ENCODE measurements around the gene CYP1A1. TPM values are rescaled to one million over a fixed set of nuclear protein-coding genes. Genes with fewer than 3 reads are reported as not detected.

CYP1A1 gene
- total RNA-seq, 1 experiment from 2014 or later = 0.15 TPM

GRCh38 chr15:74733269-74733668 is 7.9 kb upstream of the CYP1A1 start:
- TF ChIP-seq POLR2AphosphoS5 (IDR thresholded peaks at IDR 0.05; ENCODE audit: low read depth, low read length) = no peak
- TF ChIP-seq, protein P1, sequence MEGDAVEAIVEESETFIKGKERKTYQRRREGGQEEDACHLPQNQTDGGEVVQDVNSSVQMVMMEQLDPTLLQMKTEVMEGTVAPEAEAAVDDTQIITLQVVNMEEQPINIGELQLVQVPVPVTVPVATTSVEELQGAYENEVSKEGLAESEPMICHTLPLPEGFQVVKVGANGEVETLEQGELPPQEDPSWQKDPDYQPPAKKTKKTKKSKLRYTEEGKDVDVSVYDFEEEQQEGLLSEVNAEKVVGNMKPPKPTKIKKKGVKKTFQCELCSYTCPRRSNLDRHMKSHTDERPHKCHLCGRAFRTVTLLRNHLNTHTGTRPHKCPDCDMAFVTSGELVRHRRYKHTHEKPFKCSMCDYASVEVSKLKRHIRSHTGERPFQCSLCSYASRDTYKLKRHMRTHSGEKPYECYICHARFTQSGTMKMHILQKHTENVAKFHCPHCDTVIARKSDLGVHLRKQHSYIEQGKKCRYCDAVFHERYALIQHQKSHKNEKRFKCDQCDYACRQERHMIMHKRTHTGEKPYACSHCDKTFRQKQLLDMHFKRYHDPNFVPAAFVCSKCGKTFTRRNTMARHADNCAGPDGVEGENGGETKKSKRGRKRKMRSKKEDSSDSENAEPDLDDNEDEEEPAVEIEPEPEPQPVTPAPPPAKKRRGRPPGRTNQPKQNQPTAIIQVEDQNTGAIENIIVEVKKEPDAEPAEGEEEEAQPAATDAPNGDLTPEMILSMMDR (IDR thresholded peaks at IDR 0.05) = no peak
- no peak for TF ChIP-seq SIN3A (IDR thresholded peaks at IDR 0.05; ENCODE audit: borderline replicate concordance, insufficient read depth, low read depth, low read length)
- TF ChIP-seq TCF7L2 (IDR thresholded peaks at IDR 0.05; ENCODE audit: low read depth, low read length) = no peak
- TF ChIP-seq, protein P2, sequence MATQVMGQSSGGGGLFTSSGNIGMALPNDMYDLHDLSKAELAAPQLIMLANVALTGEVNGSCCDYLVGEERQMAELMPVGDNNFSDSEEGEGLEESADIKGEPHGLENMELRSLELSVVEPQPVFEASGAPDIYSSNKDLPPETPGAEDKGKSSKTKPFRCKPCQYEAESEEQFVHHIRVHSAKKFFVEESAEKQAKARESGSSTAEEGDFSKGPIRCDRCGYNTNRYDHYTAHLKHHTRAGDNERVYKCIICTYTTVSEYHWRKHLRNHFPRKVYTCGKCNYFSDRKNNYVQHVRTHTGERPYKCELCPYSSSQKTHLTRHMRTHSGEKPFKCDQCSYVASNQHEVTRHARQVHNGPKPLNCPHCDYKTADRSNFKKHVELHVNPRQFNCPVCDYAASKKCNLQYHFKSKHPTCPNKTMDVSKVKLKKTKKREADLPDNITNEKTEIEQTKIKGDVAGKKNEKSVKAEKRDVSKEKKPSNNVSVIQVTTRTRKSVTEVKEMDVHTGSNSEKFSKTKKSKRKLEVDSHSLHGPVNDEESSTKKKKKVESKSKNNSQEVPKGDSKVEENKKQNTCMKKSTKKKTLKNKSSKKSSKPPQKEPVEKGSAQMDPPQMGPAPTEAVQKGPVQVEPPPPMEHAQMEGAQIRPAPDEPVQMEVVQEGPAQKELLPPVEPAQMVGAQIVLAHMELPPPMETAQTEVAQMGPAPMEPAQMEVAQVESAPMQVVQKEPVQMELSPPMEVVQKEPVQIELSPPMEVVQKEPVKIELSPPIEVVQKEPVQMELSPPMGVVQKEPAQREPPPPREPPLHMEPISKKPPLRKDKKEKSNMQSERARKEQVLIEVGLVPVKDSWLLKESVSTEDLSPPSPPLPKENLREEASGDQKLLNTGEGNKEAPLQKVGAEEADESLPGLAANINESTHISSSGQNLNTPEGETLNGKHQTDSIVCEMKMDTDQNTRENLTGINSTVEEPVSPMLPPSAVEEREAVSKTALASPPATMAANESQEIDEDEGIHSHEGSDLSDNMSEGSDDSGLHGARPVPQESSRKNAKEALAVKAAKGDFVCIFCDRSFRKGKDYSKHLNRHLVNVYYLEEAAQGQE (IDR thresholded peaks at IDR 0.05; ENCODE audit: insufficient read depth in 1 of 2, low read depth in 2 of 2, low read length in 1 of 2) = no peak
- H3K36me3 ChIP-seq (ENCODE audit: control insufficient read depth, insufficient read depth, low read length) = no peaks in the 10 kb centered on the region
- intact Hi-C loops (cut with micrococcal nuclease; ENCODE audit: unreplicated experiment) (no loop called here), in situ Hi-C loops (cut with HindIII; ENCODE audit: low pct_unique_long_range_greater_than_20kb, low sequenced_read_pairs) (no loop called here)
- no peaks in the 10 kb centered on the region for H3K27me3 ChIP-seq (ENCODE audit: control insufficient read depth, insufficient read depth, low read length)
- no TSS peak for BruUV-seq (replicated peaks)
- ATAC-seq (no peak), DNase-seq (ENCODE audit: low read depth, low spot score) (no peak)
- H3K4me1 ChIP-seq (ENCODE audit: control insufficient read depth, insufficient read depth, low read length) = no peaks in the 10 kb centered on the region
- POLR2A ChIA-PET = no interaction called here
- CTCF ChIA-PET = no interaction called here
- no peak overlapping the region for H3K4me3 ChIP-seq (ENCODE audit: low read depth in 2 of 2, low read length in 2 of 2)
- H3K27ac ChIP-seq (ENCODE audit: low read length) = no peak overlapping the region
- H3K9me3 ChIP-seq (ENCODE audit: control insufficient read depth, insufficient read depth, low read depth, low read length) = no peaks in the 10 kb centered on the region

DNA sequence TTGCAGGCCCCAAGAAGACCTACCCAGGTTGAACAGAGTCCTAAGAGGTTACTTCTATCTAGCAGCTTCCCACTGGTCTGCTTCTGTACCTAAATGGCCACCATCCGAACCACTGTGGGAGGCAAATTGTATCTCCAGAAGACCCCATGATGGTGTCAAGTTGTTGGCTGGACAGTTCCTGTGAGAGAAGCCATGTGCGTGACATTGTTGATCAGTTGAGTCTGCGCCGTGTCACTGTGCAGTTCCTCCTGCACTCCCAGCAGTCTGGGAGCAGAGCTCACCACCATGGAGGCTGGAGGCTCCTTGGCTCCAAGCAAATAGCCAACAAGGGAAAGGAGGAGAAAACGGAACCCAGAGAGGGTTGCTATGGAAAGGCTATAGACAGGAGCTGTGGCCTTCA is 7.5 kb upstream of the CYP1A1 start:
- TF ChIP-seq, protein P1 (IDR thresholded peaks at IDR 0.05) = no peak
- no peak for TF ChIP-seq TCF7L2 (IDR thresholded peaks at IDR 0.05; ENCODE audit: low read depth, low read length)
- TF ChIP-seq, protein P2 (IDR thresholded peaks at IDR 0.05; ENCODE audit: insufficient read depth in 1 of 2, low read depth in 2 of 2, low read length in 1 of 2) = no peak
- TF ChIP-seq SIN3A (IDR thresholded peaks at IDR 0.05; ENCODE audit: borderline replicate concordance, insufficient read depth, low read depth, low read length) = no peak
- TF ChIP-seq POLR2AphosphoS5 (IDR thresholded peaks at IDR 0.05; ENCODE audit: low read depth, low read length) = no peak
- BruUV-seq (replicated peaks) = no TSS peak
- Histone ChIP-seq H3K36me3 (ENCODE audit: control insufficient read depth, insufficient read depth, low read length) (no peaks in the 10 kb centered on the region), H3K27ac (ENCODE audit: low read length) (no peak overlapping the region), H3K9me3 (ENCODE audit: control insufficient read depth, insufficient read depth, low read depth, low read length) (no peaks in the 10 kb centered on the region), H3K4me3 (ENCODE audit: low read depth in 2 of 2, low read length in 2 of 2) (no peak overlapping the region), H3K27me3 (ENCODE audit: control insufficient read depth, insufficient read depth, low read length) (no peaks in the 10 kb centered on the region), H3K4me1 (ENCODE audit: control insufficient read depth, insufficient read depth, low read length) (no peaks in the 10 kb centered on the region)
- no peak for DNase-seq (ENCODE audit: low read depth, low spot score)
- ChIA-PET CTCF (no interaction called here), POLR2A (no interaction called here)
- intact Hi-C loops (cut with micrococcal nuclease; ENCODE audit: unreplicated experiment) (no loop called here), in situ Hi-C loops (cut with HindIII; ENCODE audit: low pct_unique_long_range_greater_than_20kb, low sequenced_read_pairs) (no loop called here)
- ATAC-seq = no peak

All from Panc1 (cell line).